CD1c-positive myeloid dendritic cell (primary cell): Measurements from ENCODE around the gene CHD1.
A peak's percentile ranks its signal among the peaks of the same experiment; 100 is the strongest.

Experiments used
- DNase-seq: peaks from one replicate; pipeline ENCODE4 v3.0.0-alpha.2; 2016; ENCODE audit errors: extremely low spot score

The CHD1 gene

DNA sequence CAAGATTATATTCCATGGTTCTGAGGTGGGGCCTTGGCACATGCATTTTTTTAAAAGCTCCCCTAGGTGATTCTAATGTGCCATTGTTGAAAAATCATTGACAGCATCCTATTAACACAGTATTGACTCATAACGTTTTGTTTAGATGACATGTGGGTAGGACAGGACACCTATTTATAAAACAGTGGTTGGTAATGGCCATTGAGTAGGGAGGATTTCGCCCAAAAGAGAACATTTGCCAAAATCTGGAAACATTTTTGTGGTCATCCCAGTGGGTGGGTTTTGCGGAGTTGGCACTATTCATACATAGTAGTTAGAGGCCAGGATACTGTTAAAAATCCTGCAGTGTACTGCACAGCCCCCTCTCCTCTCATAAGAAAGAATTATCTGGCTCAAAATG, 6.4 kb upstream of the CHD1 start:
- no peak for DNase-seq

DNA sequence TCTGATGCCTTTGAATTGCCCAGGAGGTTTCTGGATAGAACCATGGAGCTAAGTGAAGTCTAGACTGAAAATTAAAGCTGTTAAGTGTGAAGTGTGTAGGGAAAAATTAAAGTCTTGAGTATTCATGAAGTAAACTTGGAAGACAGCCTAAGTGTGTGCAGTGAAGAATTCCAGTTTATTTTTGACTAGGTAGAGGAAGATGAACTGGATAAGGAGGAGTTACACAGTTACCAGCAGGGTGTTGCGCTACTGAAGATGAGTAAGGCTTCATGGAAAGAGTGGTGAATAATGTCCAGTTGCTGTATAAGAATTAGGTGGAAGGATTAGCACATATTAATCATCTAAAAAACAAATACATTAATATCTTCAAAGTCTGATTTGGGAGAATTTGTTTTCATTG, 5.7 kb upstream of the CHD1 start:
- DNase-seq, result peak; percentile 51

DNA sequence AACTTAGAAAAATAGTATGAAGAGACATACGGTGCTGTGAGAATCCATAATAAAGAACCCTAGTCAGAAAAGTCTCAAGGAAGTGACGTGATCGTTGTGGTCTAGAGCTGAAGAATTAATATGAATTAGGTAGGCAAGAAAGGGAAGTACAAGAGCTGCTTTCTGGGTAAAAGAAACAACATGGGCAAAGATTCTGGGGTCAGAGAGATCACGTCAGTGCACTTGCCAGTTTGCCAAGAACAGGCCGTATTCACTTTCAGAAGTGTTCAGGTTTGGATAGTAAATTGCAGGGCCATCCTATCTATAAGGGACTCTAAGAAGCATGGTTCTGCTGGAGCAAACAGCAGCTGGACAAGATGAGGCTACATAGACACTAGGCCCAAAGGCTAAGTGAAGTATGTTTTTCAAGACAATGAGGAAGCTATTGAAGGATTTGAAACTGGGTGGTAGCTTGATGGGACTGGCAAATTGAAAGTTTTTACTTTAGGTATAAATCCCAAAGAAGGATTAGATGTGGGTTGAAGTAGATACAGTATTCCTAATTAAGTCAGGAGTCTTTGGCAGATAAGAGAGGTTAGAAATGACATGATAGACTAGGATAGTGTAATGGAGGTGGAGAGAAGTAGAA, 4.8 kb upstream of the CHD1 start:
- DNase-seq, result peak; percentile 88

- DNase-seq, result no peak
These were observed 2.4 kb upstream of the CHD1 start for GRCh38 chr5:98930972-98931762.

- DNase-seq, result no peak
These were observed 997 bp upstream of the CHD1 start for GRCh38 chr5:98929710-98930298.

DNA sequence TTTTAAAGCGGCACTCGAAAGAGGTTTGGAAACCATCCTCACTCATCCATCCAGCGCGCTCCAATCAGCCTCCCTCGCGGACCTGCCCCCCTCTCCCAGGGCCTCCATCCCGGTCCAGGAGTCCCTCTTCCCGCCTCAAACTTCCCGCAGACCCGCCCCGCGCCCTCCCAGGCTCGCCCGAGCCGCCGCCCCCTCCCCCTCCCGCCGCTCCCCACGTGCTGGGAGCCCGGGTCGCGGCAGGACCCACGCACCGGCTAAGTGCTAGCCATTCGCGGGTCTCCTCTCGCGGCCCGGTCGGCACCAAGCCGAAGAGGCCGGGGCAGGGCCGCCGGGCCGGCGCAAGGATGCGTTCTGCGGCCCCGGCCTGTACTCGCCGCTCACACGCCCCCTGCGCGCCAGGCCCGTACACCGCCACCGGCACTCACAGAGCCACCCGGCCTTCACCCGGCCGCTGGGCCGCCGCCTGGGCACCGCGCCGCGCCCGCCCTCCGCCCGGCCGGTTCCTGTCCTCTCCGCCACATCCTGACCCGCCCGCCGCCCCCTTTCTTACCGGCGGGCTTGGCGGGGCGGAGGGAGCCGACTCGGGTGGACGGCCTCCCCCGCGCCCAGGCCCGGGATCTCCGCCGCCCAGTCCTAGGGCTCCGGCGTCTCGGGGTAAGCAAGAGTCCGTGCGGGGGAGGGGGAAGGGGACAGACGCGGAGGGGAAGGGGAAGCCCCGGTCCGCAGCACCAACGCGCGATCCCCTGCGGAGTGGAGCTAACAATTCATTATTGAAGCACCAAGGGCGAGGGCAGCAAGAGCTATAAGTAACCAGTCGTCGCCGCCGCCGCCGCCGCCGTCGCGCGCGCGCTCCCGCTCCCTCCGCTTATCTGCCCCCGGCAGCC, 576 bp downstream of the CHD1 start:
- DNase-seq, result no peak

DNA sequence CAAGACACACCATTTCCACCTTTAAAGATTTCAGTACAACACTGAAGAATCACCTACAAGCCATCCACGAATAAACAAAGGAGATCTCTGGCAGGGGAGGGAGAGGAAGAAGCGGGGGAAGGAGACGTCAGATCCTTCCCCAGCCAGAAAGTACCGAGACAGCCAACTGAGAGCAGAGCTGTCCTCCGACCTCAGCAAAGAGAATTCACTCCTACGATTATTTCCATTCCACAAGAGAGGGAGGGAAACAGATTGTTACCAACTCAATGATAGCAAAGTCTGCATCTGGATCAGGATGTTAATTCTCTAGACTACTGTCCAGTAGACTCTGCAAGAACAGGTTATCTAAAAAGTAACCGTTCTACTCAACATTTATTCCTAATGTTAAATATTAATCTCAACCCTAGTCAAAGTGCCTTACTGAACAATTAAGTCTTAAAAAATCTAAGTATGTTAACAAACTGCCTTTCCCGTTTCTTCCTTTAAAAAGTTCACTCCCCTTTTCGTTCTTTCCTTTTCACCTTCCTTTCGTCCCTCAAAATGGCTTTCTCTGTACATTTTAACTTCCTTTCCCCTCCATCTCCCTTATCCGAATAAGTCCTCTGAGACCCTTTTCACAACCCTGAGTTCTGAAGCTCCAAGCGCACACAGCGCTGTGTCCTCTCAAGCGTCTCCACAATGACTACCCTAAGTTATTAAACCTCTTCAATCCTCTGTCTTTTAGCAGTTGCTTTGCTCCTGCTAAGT, 1.4 kb downstream of the CHD1 start:
- peak; percentile 66 for DNase-seq

GRCh38 chr5:98923966-98924365, 4.8 kb downstream of the CHD1 start:
- no peak for DNase-seq

- no peak for DNase-seq
These were observed 6.8 kb downstream of the CHD1 start for GRCh38 chr5:98921947-98922505.

GRCh38 chr5:98917433-98917832, 11.4 kb downstream of the CHD1 start:
- no peak for DNase-seq

- DNase-seq, result no peak
These were observed 12.3 kb downstream of the CHD1 start for GRCh38 chr5:98916540-98916939.

GRCh38 chr5:98913911-98914310, 14.9 kb downstream of the CHD1 start:
- no peak for DNase-seq

DNA sequence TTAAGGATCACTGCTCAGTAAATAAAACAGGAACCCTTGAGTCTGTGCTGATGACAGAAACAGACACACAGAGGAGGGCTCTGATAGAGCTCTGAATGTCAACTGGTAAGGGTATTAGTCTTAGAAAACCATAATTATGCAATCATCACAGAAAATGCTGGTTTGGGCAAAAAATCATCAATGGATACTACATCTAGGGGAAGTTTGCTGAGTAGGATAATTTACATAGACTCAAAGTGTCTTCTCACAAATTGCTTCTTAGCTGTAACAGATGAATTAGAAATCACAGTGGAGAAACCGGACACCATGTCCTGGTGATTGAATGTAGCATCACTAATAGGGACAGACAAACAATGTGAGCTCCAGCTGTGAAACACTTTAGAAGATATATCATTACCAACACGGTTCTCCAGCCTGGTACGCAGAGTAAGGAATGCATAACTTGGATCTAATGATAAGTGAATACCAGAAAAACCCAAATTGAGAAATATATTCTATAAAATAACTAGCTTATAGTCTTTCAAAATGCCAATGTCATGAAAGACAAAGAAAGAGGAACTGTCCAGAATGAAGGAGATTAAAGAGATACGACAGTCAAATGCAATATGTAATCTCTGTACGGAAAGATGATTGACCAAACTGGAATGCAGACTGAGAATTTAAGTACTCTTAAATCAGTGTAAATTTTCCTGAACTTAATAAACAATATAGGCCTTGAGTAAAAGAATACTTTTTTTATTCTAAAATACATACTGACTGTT, 17.3 kb downstream of the CHD1 start:
- peak; percentile 42 for DNase-seq

DNA sequence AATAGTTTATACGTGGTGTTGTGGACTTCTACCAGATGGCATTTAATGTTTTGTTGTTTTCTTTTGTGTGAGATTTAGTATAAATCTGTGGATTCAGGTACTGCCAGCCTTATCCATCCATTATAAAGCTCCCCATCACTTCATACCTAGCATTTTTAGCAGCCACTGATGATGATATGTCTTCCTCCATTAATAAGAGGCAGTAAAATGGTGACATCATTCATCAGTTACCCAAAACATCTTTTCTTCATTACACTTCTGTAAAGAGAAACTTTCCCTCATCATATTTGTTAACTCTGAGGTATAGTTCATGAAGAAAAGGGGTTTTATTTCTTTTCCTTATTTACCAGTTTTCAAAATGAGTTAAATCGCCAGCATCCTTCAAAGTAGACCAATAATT, 19.4 kb downstream of the CHD1 start:
- DNase-seq, result no peak

DNA sequence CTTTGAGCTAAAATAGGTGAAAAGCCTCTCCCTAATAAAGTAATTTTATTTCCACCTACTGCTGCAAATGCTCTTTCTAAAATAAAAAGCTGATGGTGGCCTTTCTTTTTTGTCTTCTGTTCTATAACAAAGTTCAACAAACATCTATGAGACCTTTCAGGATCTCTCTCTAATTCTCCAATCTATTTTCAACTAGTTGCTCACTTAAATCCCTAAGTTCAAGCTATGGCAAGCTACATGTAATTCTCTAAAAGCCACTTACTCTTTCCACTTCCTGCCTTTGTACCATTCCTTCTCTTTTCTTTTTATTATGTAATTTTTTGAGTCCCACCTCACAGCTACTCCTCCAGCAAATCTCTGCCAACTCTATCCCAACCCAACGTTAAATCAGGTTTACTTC, 20.9 kb downstream of the CHD1 start:
- DNase-seq, result no peak

DNA sequence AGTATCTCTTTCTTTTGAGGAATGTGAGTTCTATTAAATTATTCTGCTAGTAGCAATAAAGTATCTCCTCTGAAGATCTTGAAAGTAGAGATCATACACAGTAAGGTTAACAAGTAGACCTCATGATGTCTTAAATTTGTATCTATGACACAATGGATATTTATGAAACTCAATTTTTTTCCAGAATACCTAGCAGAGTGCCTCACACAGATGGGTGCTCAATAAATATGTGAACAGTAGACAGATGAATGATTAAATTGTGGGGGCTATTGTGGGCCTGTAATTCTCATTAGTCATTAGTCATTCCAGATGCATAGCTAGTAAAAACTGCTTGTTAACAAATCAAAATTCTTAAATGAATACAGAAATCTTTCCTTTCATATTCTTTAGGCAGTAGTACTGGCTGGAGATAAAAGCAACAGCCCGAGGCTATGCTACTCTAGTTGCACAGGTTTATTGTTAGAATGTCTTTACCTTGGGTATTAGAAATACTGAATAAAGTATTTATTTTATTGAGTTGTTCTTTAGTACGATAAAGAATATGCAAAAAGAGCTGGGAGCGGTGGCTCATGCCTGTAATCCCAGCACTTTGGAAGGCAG, 22.0 kb downstream of the CHD1 start:
- DNase-seq, result no peak

GRCh38 chr5:98905857-98906688, 22.7 kb downstream of the CHD1 start:
- peak; percentile 76 for DNase-seq

DNA sequence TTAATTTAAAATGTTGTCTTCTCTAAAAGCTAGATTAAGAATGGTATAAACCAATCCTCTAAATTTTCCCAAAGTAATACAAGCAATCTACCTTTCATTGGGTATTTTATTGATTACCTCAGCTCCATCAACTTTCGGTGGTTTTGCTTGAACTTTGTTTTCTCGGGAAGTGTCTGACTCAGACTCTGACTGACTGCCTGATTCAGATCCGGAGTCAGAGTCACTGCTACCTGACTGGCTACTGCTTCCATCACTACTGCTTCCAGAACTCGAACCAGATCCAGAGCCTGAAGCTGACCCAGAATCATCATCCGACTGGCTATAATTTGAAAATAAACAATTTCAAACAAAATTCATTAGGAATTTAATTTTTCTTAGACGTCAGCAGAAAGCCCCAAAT, 24.0 kb downstream of the CHD1 start:
- DNase-seq, result no peak

GRCh38 chr5:98902733-98903132, 26.1 kb downstream of the CHD1 start:
- DNase-seq, result no peak
